Epithelial cell of prostate (primary cell): ENCODE measurements around the gene FNDC10.
"Not testable (repeated sequence)": the region's sequence is repeated elsewhere in the genome, so short reads cannot be mapped to it uniquely, and the experiment has no call there.

ENCODE experiments used
- DNase-seq: peaks from one replicate; pipeline ENCODE4 v3.0.0-alpha.2; 2011; ENCODE audit warnings: low read depth, low spot score
- H3K27ac ChIP-seq: fragments of 450-650 bp; 2 replicates; pipeline ENCODE4 v1.5.1; 2017; ENCODE audit warnings: mild to moderate bottlenecking

Gene FNDC10

GRCh38 chr1:1574721-1575537 lies 25.0 kb downstream of the FNDC10 start, which contains the start of gene SSU72:
TSS of gene SSU72 (minus strand) at chr1:1574863. CDS start at chr1:1574557, 306 bp downstream.
- DNase-seq, result peak; percentile 64

GRCh38 chr1:1573843-1574720 lies 25.9 kb downstream of the FNDC10 start:
- H3K27ac ChIP-seq, result peak overlapping the region; percentile 95
- DNase-seq, result no peak

More at GRCh38 chr1:1574721-1575537, 25.0 kb downstream of the FNDC10 start, which contains the start of gene SSU72:
- H3K27ac ChIP-seq, result peak within 1 kb of the TSS; percentile 95

- no peak for DNase-seq
- no peak overlapping the region for H3K27ac ChIP-seq
Observed at GRCh38 chr1:1569341-1569740, 30.6 kb downstream of the FNDC10 start.

- DNase-seq, result no peak
- H3K27ac ChIP-seq, result no peak overlapping the region
Observed at GRCh38 chr1:1567891-1568291, 32.0 kb downstream of the FNDC10 start.

GRCh38 chr1:1567152-1567875 lies 32.6 kb downstream of the FNDC10 start:
- no peak overlapping the region for H3K27ac ChIP-seq
- DNase-seq, result no peak

GRCh38 chr1:1565340-1565739 lies 34.6 kb downstream of the FNDC10 start:
- no peak overlapping the region for H3K27ac ChIP-seq

GRCh38 chr1:1564268-1564667 lies 35.7 kb downstream of the FNDC10 start:
- no peak for DNase-seq
- no peak overlapping the region for H3K27ac ChIP-seq

More at GRCh38 chr1:1565340-1565739, 34.6 kb downstream of the FNDC10 start:
- DNase-seq, result no peak

GRCh38 chr1:1563688-1564087 lies 36.2 kb downstream of the FNDC10 start:
- no peak for DNase-seq
- no peak overlapping the region for H3K27ac ChIP-seq

GRCh38 chr1:1562556-1563195 lies 37.3 kb downstream of the FNDC10 start:
- DNase-seq, result no peak
- H3K27ac ChIP-seq, result no peak overlapping the region

GRCh38 chr1:1561801-1562470 lies 38.0 kb downstream of the FNDC10 start:
- H3K27ac ChIP-seq, result no peak overlapping the region
- no peak for DNase-seq

- H3K27ac ChIP-seq, result no peak overlapping the region
- DNase-seq, result no peak
Observed at GRCh38 chr1:1560178-1560577, 39.8 kb downstream of the FNDC10 start.

- no peak overlapping the region for H3K27ac ChIP-seq
- no peak for DNase-seq
Observed at GRCh38 chr1:1559066-1559465, 40.9 kb downstream of the FNDC10 start.

GRCh38 chr1:1558591-1558990 lies 41.3 kb downstream of the FNDC10 start:
- H3K27ac ChIP-seq, result no peak overlapping the region
- DNase-seq, result no peak

GRCh38 chr1:1557688-1558087 lies 42.2 kb downstream of the FNDC10 start:
- not testable (repeated sequence) for H3K27ac ChIP-seq

GRCh38 chr1:1556961-1557360 lies 43.0 kb downstream of the FNDC10 start:
- H3K27ac ChIP-seq, DNase-seq: not testable (repeated sequence)

More at GRCh38 chr1:1557688-1558087, 42.2 kb downstream of the FNDC10 start:
- not testable (repeated sequence) for DNase-seq

- no peak overlapping the region for H3K27ac ChIP-seq
- no peak for DNase-seq
Observed at GRCh38 chr1:1556505-1556904, 43.4 kb downstream of the FNDC10 start.

GRCh38 chr1:1554926-1555915 lies 44.7 kb downstream of the FNDC10 start:
- no peak for DNase-seq
- no peak overlapping the region for H3K27ac ChIP-seq

GRCh38 chr1:1554550-1554925 lies 45.4 kb downstream of the FNDC10 start:
- no peak for DNase-seq
- no peak overlapping the region for H3K27ac ChIP-seq
